Calu3 (cell line): ENCODE measurements around the gene HDAC4. TPM values are rescaled to one million over a fixed set of nuclear protein-coding genes. Genes with fewer than 3 reads are reported as not detected.

Source experiments
- BruUV-seq: library from RNA; stranded (reverse); fragments of 400-500 nt; replicated peaks from 2 replicates; lab custom pipeline; 2021; lab: Mats Ljungman, UMichigan
- CTCF ChIA-PET: fragments of 300-600 bp; sonication (Branson Sonifier 250); formaldehyde crosslinking; loops from one replicate; lab custom pipeline; 2022; ENCODE audit warnings: antibody characterized with exemption; lab: Charles Lee
- DNase-seq: peaks from one replicate; pipeline ENCODE4 v3.0.0; 2022
- H3K27ac Mint-ChIP-seq: one replicate; pipeline ENCODE4 v1.8.0; 2022; ENCODE audit warnings: mixed read lengths; ENCODE audit not compliant: unreplicated experiment
- H3K27me3 Mint-ChIP-seq: one replicate; pipeline ENCODE4 v1.8.0; 2022; ENCODE audit warnings: mixed read lengths; ENCODE audit not compliant: unreplicated experiment
- H3K36me3 Mint-ChIP-seq: one replicate; pipeline ENCODE4 v1.8.0; 2022; ENCODE audit warnings: mild to moderate bottlenecking, moderate library complexity, mixed read lengths; ENCODE audit not compliant: insufficient read depth, unreplicated experiment
- H3K4me1 Mint-ChIP-seq: one replicate; pipeline ENCODE4 v1.8.0; 2022; ENCODE audit warnings: mild to moderate bottlenecking, low read depth, mixed read lengths; ENCODE audit not compliant: unreplicated experiment
- H3K4me3 Mint-ChIP-seq: one replicate; pipeline ENCODE4 v1.8.0; 2022; ENCODE audit warnings: mild to moderate bottlenecking, low read depth, moderate library complexity, mixed read lengths; ENCODE audit not compliant: unreplicated experiment
- H3K9me3 Mint-ChIP-seq: one replicate; pipeline ENCODE4 v1.8.0; 2022; ENCODE audit warnings: low read depth, mixed read lengths; ENCODE audit not compliant: unreplicated experiment
- intact Hi-C: fragments of 100-400 bp; cut with micrococcal nuclease; formaldehyde crosslinking; loops from one replicate; pipeline ENCODE4 v1.10.0; 2022; ENCODE audit not compliant: unreplicated experiment
- total RNA-seq: library from RNA; stranded (reverse); gene quantifications from 2 replicates; pipeline ENCODE4 v1.2.3, GENCODE V29; 2022
- TF ChIP-seq, protein P1 (sequence below): fragments of 200-600 bp; IDR thresholded peaks from one replicate; pipeline ENCODE4 v1.8.0; 2022; ENCODE audit warnings: antibody characterized with exemption; ENCODE audit not compliant: unreplicated experiment

The HDAC4 gene
- total RNA-seq, 1 experiment from 2014 or later = 39.6 TPM

DNA sequence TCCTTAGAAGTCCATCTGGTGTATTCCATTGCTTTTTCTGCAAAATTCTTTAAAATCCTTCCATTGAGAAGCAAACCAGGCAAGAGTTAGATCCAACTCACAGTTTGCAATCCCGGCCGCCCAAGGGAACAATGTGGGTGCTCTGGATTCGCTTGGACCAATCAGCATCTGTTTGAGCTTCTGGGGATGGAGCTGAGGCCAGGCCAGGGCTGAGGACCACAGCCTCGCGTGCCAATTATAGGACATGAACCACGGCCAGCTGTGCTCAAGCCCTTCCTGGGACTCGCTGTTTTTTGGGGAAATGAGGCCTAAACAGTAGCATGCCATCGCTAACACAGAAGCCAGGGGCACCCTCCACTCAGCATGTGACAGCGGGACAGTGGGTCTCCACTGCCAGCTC is 270.8 kb downstream of the HDAC4 start:
- Mint-ChIP-seq H3K27ac (no peak overlapping the region), H3K9me3 (no peaks in the 10 kb centered on the region), H3K4me3 (no peak overlapping the region), H3K4me1 (no peaks in the 10 kb centered on the region), H3K36me3 (peaks cover 8% of the 10 kb centered on the region), H3K27me3 (no peaks in the 10 kb centered on the region)
- BruUV-seq = no TSS peak
- intact Hi-C loops = no loop called here
- DNase-seq = no peak
- TF ChIP-seq, protein P1, sequence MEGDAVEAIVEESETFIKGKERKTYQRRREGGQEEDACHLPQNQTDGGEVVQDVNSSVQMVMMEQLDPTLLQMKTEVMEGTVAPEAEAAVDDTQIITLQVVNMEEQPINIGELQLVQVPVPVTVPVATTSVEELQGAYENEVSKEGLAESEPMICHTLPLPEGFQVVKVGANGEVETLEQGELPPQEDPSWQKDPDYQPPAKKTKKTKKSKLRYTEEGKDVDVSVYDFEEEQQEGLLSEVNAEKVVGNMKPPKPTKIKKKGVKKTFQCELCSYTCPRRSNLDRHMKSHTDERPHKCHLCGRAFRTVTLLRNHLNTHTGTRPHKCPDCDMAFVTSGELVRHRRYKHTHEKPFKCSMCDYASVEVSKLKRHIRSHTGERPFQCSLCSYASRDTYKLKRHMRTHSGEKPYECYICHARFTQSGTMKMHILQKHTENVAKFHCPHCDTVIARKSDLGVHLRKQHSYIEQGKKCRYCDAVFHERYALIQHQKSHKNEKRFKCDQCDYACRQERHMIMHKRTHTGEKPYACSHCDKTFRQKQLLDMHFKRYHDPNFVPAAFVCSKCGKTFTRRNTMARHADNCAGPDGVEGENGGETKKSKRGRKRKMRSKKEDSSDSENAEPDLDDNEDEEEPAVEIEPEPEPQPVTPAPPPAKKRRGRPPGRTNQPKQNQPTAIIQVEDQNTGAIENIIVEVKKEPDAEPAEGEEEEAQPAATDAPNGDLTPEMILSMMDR = no peak
- CTCF ChIA-PET = no interaction called here

DNA sequence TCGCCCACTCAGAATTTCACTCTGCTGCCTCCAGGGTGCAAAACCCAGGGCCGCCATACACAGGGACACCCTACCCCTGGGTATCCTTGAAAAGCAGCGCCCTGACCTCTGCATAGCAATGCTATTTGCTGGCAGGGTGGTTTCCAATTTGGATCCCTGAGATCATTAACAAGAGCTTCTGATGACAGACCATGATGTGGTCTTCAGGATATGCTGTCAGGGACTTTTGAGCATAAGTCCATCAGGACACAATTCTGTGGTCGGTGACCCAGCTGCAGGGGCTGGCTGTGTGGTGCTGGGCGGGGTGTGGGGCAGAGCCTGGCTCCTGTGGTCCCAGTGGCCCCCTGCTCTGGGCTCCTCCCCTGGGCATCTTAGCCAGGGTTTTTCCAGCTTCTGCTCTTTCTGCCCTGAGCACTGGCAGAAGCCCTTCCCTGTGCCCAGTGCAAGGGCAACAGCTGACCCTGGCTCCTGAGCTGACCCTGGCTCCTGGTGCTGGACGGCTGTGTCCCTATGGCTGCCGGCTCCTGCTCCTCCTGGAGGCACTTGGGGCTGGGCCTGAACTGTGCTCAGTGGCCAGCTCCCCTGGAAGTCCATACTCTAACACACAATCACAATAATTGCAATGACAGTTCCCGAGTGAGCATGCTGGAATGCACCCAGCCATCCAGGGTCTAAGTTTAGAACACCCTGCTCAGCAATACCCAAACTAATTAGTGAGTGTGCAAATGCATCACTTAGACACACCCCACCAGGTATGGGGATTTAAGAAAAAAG is 271.5 kb downstream of the HDAC4 start:
- CTCF ChIA-PET = no interaction called here

DNA sequence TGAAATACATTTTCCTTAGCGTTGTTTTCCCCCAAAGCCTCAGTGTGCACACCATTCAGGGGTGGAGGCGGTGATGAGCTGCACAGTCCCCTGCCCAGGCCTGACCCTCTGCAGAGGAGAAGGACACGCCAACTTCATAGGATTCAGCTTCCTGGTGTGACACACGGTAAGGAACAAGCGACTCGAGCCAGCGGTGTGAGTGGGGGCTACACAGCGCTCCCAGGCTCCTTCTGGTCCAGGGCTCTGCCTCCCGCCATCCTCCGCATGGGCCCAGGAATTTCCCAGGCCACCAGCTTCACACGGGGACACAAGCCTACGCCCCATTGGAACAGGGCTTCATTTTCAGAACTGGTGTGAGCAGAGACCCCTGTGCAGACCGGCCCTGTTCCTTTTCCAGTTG is 272.1 kb downstream of the HDAC4 start:
- TF ChIP-seq, protein P1 = no peak
- DNase-seq = no peak
- H3K4me1 Mint-ChIP-seq = no peaks in the 10 kb centered on the region
- H3K4me3 Mint-ChIP-seq = no peak overlapping the region
- no TSS peak for BruUV-seq
- no peaks in the 10 kb centered on the region for H3K9me3 Mint-ChIP-seq
- CTCF ChIA-PET = no interaction called here
- no peaks in the 10 kb centered on the region for H3K27me3 Mint-ChIP-seq
- intact Hi-C loops = no loop called here
- peaks cover 10% of the 10 kb centered on the region for H3K36me3 Mint-ChIP-seq
- H3K27ac Mint-ChIP-seq = no peak overlapping the region

More for the DNA sequence above, 271.5 kb downstream of the HDAC4 start:
- H3K27me3 Mint-ChIP-seq = no peaks in the 10 kb centered on the region
- DNase-seq = no peak
- TF ChIP-seq, protein P1 = no peak
- H3K9me3 Mint-ChIP-seq = no peaks in the 10 kb centered on the region
- intact Hi-C loops = no loop called here
- no peak overlapping the region for H3K27ac Mint-ChIP-seq
- no peaks in the 10 kb centered on the region for H3K4me1 Mint-ChIP-seq
- H3K4me3 Mint-ChIP-seq = no peak overlapping the region
- BruUV-seq = no TSS peak
- H3K36me3 Mint-ChIP-seq = peaks cover 10% of the 10 kb centered on the region

DNA sequence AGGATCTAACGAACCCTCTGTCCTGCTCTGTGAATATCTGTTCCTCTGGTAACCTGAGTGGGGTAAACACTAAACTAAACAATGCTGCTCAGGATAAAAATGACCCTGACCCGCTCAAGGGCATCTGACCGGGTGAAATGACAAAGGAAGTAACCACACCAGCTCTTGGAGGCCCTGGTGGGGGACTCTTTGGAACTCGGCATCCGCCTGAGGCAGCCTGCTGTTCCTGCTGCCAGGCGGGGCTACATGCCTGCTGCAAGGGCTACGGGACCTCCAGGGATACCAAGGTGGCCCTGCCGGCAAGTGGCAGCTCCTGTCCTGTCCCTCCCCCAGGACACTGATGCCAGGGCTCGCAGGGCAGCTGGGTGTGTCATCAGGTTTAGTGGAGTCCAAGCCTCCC is 273.3 kb downstream of the HDAC4 start:
- DNase-seq = no peak
- Mint-ChIP-seq H3K27ac (no peak overlapping the region), H3K4me1 (no peaks in the 10 kb centered on the region), H3K27me3 (no peaks in the 10 kb centered on the region), H3K9me3 (no peaks in the 10 kb centered on the region), H3K4me3 (no peak overlapping the region), H3K36me3 (peaks cover 10% of the 10 kb centered on the region)
- intact Hi-C loops = no loop called here
- TF ChIP-seq, protein P1 = no peak
- CTCF ChIA-PET = no interaction called here
- BruUV-seq = no TSS peak
